ENCODE data around the gene LDLRAD4.

Gene LDLRAD4

GRCh38 chr18:13302040-13302439 lies 83.5 kb downstream of the LDLRAD4 start:
- no peak for DNase-seq (ENCODE audit: low read depth in 2 of 2)
- no peak overlapping the region for H3K4me3 ChIP-seq (replicated peaks in 1 of 2; ENCODE audit: low read depth in 2 of 2, low read length in 2 of 2)
- no peak for TF ChIP-seq CTCF (IDR thresholded peaks at IDR 0.05; ENCODE audit: low read depth, low read length)

GRCh38 chr18:13302457-13303225 lies 84.1 kb downstream of the LDLRAD4 start:
- no peak for TF ChIP-seq CTCF (IDR thresholded peaks at IDR 0.05; ENCODE audit: low read depth, low read length)
- no peak for DNase-seq (ENCODE audit: low read depth in 2 of 2)
- H3K4me3 ChIP-seq (replicated peaks in 1 of 2; ENCODE audit: low read depth in 2 of 2, low read length in 2 of 2): no peak overlapping the region

GRCh38 chr18:13303756-13304364 lies 85.3 kb downstream of the LDLRAD4 start:
- DNase-seq (ENCODE audit: low read depth in 2 of 2): no peak
- no peak for TF ChIP-seq CTCF (IDR thresholded peaks at IDR 0.05; ENCODE audit: low read depth, low read length)
- H3K4me3 ChIP-seq (replicated peaks in 1 of 2; ENCODE audit: low read depth in 2 of 2, low read length in 2 of 2): no peak overlapping the region

- DNase-seq (ENCODE audit: low read depth in 2 of 2): no peak
- no peak for TF ChIP-seq CTCF (IDR thresholded peaks at IDR 0.05; ENCODE audit: low read depth, low read length)
- H3K4me3 ChIP-seq (replicated peaks in 1 of 2; ENCODE audit: low read depth in 2 of 2, low read length in 2 of 2): no peak overlapping the region
These were observed 86.7 kb downstream of the LDLRAD4 start for GRCh38 chr18:13305301-13305700.

GRCh38 chr18:13306583-13306982 lies 88.0 kb downstream of the LDLRAD4 start:
- no peak for DNase-seq (ENCODE audit: low read depth in 2 of 2)
- TF ChIP-seq CTCF (IDR thresholded peaks at IDR 0.05; ENCODE audit: low read depth, low read length): no peak
- H3K4me3 ChIP-seq (replicated peaks in 1 of 2; ENCODE audit: low read depth in 2 of 2, low read length in 2 of 2): no peak overlapping the region

- TF ChIP-seq CTCF (IDR thresholded peaks at IDR 0.05; ENCODE audit: low read depth, low read length): no peak
- DNase-seq (ENCODE audit: low read depth in 2 of 2): no peak
- H3K4me3 ChIP-seq (replicated peaks in 1 of 2; ENCODE audit: low read depth in 2 of 2, low read length in 2 of 2): no peak overlapping the region
These were observed 89.8 kb downstream of the LDLRAD4 start for GRCh38 chr18:13308369-13308768.
